Nucleus accumbens (tissue), 56 donors: ENCODE results near the gene SPZ1.
A peak's percentile ranks its signal among the peaks of the same experiment; 100 is the strongest.
"Not testable (repeated sequence)": the region's sequence is repeated elsewhere in the genome, so short reads cannot be mapped to it uniquely, and the experiment has no call there.

Experiments
- DNase-seq, 56 donors: peaks; one replicate each; lab custom pipeline; 2025; lab: John Stamatoyannopoulos, UW

The SPZ1 gene

GRCh38 chr5:80337379-80337778, 17.6 kb downstream of the SPZ1 start:
- DNase-seq = no peak

- no peak for DNase-seq
These were observed 19.3 kb downstream of the SPZ1 start for GRCh38 chr5:80339116-80339515.

- DNase-seq = no peak
These were observed 21.4 kb downstream of the SPZ1 start for GRCh38 chr5:80341016-80341775.

- no peak for DNase-seq
These were observed 23.3 kb downstream of the SPZ1 start for GRCh38 chr5:80343067-80343466.

GRCh38 chr5:80346055-80346454, 26.3 kb downstream of the SPZ1 start:
- DNase-seq = peak in 4 of 56 donors; percentile 3 to 14 (median 4)

- no peak for DNase-seq
These were observed 28.4 kb downstream of the SPZ1 start for GRCh38 chr5:80348171-80348570.

- not testable (repeated sequence) for DNase-seq
These were observed 31.2 kb downstream of the SPZ1 start for GRCh38 chr5:80351019-80351418.

- DNase-seq = no peak
These were observed 35.9 kb downstream of the SPZ1 start for GRCh38 chr5:80355686-80356085.

- no peak for DNase-seq
These were observed 37.9 kb downstream of the SPZ1 start for GRCh38 chr5:80357671-80358070.

GRCh38 chr5:80360914-80361444, 41.2 kb downstream of the SPZ1 start:
- no peak for DNase-seq

GRCh38 chr5:80364892-80365291, 45.1 kb downstream of the SPZ1 start:
- no peak for DNase-seq

- peak in 4 of 56 donors; percentile 9 to 13 (median 10) for DNase-seq
These were observed 49.1 kb downstream of the SPZ1 start for GRCh38 chr5:80368661-80369480.

- DNase-seq = peak in 3 of 56 donors; percentile 3 to 14 (median 10)
These were observed 49.7 kb downstream of the SPZ1 start for GRCh38 chr5:80369521-80369920.

GRCh38 chr5:80370390-80370789, 50.6 kb downstream of the SPZ1 start:
- peak in 3 of 56 donors; percentile 7 to 12 (median 10) for DNase-seq
